Nephron (organoid): ENCODE measurements around the gene CETN2.

Experiments used
- H3K27ac Mint-ChIP-seq, 3 experiments: 2 replicates each; pipeline ENCODE4 v1.8.0; 2020; ENCODE audit warnings: mixed read lengths in 3 of 3, mild to moderate bottlenecking in 2 of 3, moderate library complexity in 1 of 3
- H3K27me3 Mint-ChIP-seq: 2 replicates; pipeline ENCODE4 v1.8.0; 2021; ENCODE audit warnings: low read depth, mild to moderate bottlenecking, moderate library complexity, mixed read lengths
- H3K36me3 Mint-ChIP-seq: 2 replicates; pipeline ENCODE4 v1.8.0; 2020; ENCODE audit warnings: low read depth, mixed read lengths
- H3K4me1 Mint-ChIP-seq: 2 replicates; pipeline ENCODE4 v1.8.0; 2020; ENCODE audit warnings: mixed read lengths
- H3K4me3 Mint-ChIP-seq, 3 experiments: 2 replicates each; pipeline ENCODE4 v1.8.0; 2020; ENCODE audit warnings: mild to moderate bottlenecking in 3 of 3, mixed read lengths in 3 of 3, moderate library complexity in 2 of 3
- H3K9me3 Mint-ChIP-seq: 2 replicates; pipeline ENCODE4 v1.8.0; 2020; ENCODE audit warnings: mixed read lengths
- TF ChIP-seq, protein P1 (sequence below), 3 experiments: fragments of 200-600 bp; sonication (generic); IDR thresholded peaks; one replicate each; pipeline ENCODE4 v1.5.0; 2021; ENCODE audit warnings: antibody characterized with exemption in 3 of 3; ENCODE audit not compliant: unreplicated experiment in 3 of 3

CETN2 gene

DNA sequence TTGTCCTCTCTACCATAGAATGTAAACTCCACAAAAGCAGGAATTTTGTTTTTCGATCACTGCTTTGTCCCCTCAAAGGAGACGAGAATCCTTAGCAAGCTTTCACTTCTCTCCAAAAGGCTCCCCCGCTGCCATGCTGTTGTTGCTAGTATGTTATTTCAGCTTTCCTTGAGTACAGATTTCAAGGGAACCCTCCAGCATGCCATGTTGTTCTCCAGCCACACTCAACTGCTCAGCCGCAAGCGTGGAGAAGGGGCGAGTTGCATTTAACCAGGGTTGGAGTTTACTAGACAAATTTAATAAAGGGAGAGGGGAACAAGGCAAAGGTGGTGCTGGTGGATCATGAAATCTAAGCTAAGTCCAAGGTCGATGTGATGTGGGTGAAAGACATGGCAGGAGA, 23.4 kb upstream of the CETN2 start:
- Mint-ChIP-seq H3K27me3 (no peaks in the 10 kb centered on the region), H3K36me3 (peaks cover 72% of the 10 kb centered on the region), H3K4me1 (no peaks in the 10 kb centered on the region), H3K4me3 (no peak overlapping the region), H3K9me3 (peaks cover 9% of the 10 kb centered on the region), H3K27ac (no peak overlapping the region)
- TF ChIP-seq, protein P1, sequence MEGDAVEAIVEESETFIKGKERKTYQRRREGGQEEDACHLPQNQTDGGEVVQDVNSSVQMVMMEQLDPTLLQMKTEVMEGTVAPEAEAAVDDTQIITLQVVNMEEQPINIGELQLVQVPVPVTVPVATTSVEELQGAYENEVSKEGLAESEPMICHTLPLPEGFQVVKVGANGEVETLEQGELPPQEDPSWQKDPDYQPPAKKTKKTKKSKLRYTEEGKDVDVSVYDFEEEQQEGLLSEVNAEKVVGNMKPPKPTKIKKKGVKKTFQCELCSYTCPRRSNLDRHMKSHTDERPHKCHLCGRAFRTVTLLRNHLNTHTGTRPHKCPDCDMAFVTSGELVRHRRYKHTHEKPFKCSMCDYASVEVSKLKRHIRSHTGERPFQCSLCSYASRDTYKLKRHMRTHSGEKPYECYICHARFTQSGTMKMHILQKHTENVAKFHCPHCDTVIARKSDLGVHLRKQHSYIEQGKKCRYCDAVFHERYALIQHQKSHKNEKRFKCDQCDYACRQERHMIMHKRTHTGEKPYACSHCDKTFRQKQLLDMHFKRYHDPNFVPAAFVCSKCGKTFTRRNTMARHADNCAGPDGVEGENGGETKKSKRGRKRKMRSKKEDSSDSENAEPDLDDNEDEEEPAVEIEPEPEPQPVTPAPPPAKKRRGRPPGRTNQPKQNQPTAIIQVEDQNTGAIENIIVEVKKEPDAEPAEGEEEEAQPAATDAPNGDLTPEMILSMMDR (IDR thresholded peaks at IDR 0.05; ENCODE audit: unreplicated experiment in 3 of 3) = no peak

DNA sequence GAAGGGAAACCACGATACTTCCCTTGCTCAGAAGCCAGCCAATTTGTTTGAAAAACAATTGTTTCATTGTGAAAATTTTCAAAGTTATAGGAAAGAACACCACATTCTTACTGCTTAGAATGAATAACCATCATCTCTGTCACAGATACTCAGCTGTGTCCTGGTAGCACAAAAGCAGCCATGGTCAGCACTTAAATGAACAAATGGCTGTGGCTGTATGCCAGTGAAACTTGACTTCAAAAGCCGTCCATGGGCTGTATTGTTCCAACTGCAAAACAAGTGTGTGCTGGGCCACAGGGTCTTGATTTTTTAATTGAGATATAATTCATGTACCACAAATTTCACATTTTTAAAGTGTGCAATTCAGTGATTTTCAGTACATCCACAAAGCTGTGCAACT, 19.9 kb upstream of the CETN2 start:
- H3K4me3 Mint-ChIP-seq = no peak overlapping the region
- H3K27ac Mint-ChIP-seq = no peak overlapping the region
- H3K9me3 Mint-ChIP-seq = peaks cover 7% of the 10 kb centered on the region
- peaks cover 57% of the 10 kb centered on the region for H3K36me3 Mint-ChIP-seq
- H3K27me3 Mint-ChIP-seq = no peaks in the 10 kb centered on the region
- no peaks in the 10 kb centered on the region for H3K4me1 Mint-ChIP-seq
- TF ChIP-seq, protein P1 (IDR thresholded peaks at IDR 0.05; ENCODE audit: unreplicated experiment in 3 of 3) = no peak

DNA sequence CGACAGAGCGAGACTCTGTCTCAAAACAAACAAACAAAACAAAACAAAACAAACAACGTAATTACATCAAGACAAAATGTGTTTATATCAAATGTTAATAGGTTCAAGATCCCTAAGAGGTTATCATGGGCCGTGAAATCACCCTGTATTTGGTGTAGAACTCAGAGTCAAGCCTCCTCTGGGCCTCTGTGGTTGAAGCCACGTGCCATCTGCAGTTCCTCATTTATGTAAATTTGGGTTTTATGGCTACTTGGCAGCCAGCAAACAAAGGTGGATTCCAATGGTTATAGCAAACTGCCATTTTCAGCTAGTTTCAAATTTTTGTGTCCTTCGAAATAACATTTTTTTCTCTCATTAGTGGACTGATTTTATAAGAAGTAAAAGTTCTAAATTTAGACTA, 16.7 kb upstream of the CETN2 start:
- peaks cover 41% of the 10 kb centered on the region for H3K36me3 Mint-ChIP-seq
- TF ChIP-seq, protein P1 (IDR thresholded peaks at IDR 0.05; ENCODE audit: unreplicated experiment in 3 of 3) = no peak
- H3K27me3 Mint-ChIP-seq = no peaks in the 10 kb centered on the region
- no peak overlapping the region for H3K4me3 Mint-ChIP-seq
- H3K4me1 Mint-ChIP-seq = no peaks in the 10 kb centered on the region
- H3K9me3 Mint-ChIP-seq = peaks cover 2% of the 10 kb centered on the region
- no peak overlapping the region for H3K27ac Mint-ChIP-seq

DNA sequence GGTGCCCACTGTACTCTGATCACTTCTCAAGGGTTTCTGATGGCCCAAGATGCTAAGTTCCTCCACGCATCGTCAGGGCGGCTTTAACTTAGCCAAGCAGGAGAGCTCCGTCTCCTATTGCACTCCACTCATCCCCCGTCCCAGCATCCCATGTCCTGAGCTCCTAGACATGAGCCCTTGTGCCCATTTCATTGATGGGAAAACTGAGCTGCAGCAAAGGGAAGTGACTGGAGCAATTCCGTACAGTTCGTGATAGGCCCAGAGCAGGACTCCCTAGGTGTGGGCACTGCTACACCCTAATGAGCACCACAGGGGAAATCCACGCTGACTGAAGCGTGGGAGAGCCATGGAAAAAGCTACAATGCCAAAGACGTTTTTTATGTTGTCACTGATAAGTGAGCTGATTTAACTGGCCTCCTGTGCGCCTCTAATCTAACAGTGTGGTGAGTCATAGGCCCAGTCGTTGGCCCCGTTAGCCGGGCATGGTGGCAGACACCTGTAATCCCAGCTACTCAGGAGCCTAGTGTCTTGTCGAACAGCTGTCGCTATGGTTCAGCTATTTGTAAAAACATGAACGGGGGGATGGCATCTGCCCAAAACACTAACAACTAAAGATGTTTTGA, 15.2 kb upstream of the CETN2 start:
- TF ChIP-seq, protein P1 (IDR thresholded peaks at IDR 0.05; ENCODE audit: unreplicated experiment in 3 of 3) = no peak
- H3K9me3 Mint-ChIP-seq = peaks cover 5% of the 10 kb centered on the region
- H3K4me1 Mint-ChIP-seq = no peaks in the 10 kb centered on the region
- H3K4me3 Mint-ChIP-seq = no peak overlapping the region
- H3K27ac Mint-ChIP-seq = no peak overlapping the region
- no peaks in the 10 kb centered on the region for H3K27me3 Mint-ChIP-seq
- H3K36me3 Mint-ChIP-seq = peaks cover 36% of the 10 kb centered on the region

DNA sequence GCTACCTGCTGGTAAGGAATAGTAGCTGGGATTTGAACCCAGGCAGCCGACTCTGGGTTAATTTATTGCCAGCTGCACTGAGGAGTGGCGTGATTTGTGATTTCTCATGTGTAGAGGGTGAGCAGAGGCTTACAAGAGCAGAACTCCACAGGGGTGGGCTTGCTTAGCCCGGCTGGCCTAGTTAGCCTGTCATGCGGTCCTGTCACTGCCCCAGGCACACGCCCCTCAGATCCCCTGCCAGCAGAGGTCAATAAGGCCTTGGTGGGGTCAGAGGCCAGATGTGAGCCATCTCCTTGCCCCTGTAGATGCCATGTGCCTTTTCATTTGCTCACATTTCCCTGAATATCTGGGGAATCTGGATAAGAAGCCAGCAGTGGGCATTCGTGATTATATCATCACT, 13.7 kb upstream of the CETN2 start:
- no peaks in the 10 kb centered on the region for H3K27me3 Mint-ChIP-seq
- H3K27ac Mint-ChIP-seq = no peak overlapping the region
- peaks cover 33% of the 10 kb centered on the region for H3K36me3 Mint-ChIP-seq
- peaks cover 10% of the 10 kb centered on the region for H3K9me3 Mint-ChIP-seq
- H3K4me3 Mint-ChIP-seq = no peak overlapping the region
- TF ChIP-seq, protein P1 (IDR thresholded peaks at IDR 0.05; ENCODE audit: unreplicated experiment in 3 of 3) = no peak
- H3K4me1 Mint-ChIP-seq = no peaks in the 10 kb centered on the region

DNA sequence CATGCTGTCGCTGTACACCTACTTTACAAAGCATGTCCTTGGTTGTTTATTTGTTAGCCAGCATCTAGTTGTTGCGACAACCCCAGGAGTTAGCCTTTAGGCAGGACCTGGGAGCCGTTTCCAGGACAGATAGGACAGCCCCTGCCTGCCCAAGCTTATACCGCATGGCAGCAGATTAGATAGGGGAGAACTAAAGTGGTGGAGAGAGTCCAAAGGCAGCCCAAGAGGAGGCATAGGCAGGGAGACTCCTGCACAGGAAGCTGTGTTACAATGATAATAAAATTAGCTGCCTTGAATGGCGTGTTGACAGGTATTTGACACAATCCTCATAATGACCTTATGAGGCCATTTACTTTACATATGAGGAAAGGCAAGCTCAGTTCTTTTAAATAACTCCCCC, 13.3 kb upstream of the CETN2 start:
- TF ChIP-seq, protein P1 (IDR thresholded peaks at IDR 0.05; ENCODE audit: unreplicated experiment in 3 of 3) = no peak
- H3K4me1 Mint-ChIP-seq = no peaks in the 10 kb centered on the region
- H3K27ac Mint-ChIP-seq = no peak overlapping the region
- peaks cover 33% of the 10 kb centered on the region for H3K36me3 Mint-ChIP-seq
- no peaks in the 10 kb centered on the region for H3K27me3 Mint-ChIP-seq
- H3K9me3 Mint-ChIP-seq = peaks cover 10% of the 10 kb centered on the region
- no peak overlapping the region for H3K4me3 Mint-ChIP-seq
